ENCODE measurements around the gene DUSP1. TPM values are rescaled to one million over a fixed set of nuclear protein-coding genes. Genes with fewer than 3 reads are reported as not detected.

Gene DUSP1
- total and polyA plus RNA-seq, 2 of the 4 experiments (the other 2 are of a cell fraction) = 304 to 467 TPM

DNA sequence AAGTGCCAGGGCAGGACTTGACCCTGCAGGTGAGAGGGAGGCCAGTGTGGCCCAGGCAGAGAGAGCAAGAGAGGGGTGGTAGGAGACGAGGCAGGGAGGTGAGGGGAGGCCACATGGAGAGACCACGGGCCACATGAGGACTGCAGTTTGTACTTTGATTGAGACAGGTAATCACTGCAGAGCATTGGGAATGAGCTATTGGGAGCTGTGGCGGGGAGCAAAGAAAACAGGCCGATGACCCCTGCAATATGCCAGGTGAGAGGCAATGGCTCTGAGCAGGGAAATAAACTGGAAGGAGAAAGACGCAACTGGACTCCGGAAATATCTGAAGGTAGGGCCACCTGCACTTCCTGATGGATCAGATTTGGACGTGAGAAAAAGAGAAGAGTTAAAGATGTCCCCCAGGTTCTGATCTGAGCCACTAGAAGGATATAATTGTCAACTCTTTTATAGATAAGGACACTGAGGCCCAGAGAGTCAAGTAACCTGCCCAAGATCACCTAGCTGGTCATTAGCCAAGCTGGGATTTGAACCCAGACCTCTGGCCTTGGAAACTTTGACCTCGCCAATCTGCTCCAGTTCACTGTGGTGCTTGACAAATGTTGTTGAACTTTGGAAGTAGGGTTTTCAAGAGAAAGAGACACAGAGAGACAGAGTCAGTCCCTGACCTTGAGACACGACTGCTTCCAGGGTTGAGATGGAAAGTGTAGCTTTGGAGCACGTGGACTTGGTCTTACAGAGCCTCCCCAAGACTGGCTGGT, 42.3 kb downstream of the DUSP1 start:
- H4K91ac ChIP-seq (ENCODE audit: insufficient read depth, low read depth, low read length) = no peak overlapping the region
- dilution Hi-C loops (cut with HindIII; ENCODE audit: low sequenced_read_pairs, unreplicated experiment) (no loop called here), in situ Hi-C loops (cut with MboI; ENCODE audit: low sequenced_read_pairs) (no loop called here), intact Hi-C loops (cut with micrococcal nuclease) (no loop called here)
- 0 out of 2 replicates have a peak, but pooled peaks cover 9% of the 10 kb centered on the region for H3K9me1 ChIP-seq (ENCODE audit: insufficient read depth, low read length)
- H3K23ac ChIP-seq (ENCODE audit: low read depth, low read length) = no peak overlapping the region
- H3K27ac ChIP-seq (ENCODE audit: insufficient read depth, low read length) = no peak overlapping the region
- H4K20me1 ChIP-seq (ENCODE audit: insufficient read depth, low read length) = no peaks in the 10 kb centered on the region
- no peak overlapping the region for H3K4ac ChIP-seq (ENCODE audit: low read depth, low read length)
- H3K4me1 ChIP-seq (ENCODE audit: control insufficient read depth, insufficient read depth, low read length) = peaks cover 7% of the 10 kb centered on the region
- no peak overlapping the region for H3K18ac ChIP-seq (ENCODE audit: low read depth, low read length)
- H3K9me3 ChIP-seq (ENCODE audit: control insufficient read depth, insufficient read depth, low read length) = no peaks in the 10 kb centered on the region
- H3K9ac ChIP-seq (ENCODE audit: low read depth, low read length) = no peak overlapping the region
- peak overlapping the region; percentile 48 for H2AK5ac ChIP-seq (ENCODE audit: low read depth, low read length)
- CTCF ChIA-PET = interaction anchor here (1.4 kb wide), 1 partner anchor 14 kb away, joined by 3 read pairs; no protein-coding TSS in a partner anchor
- peak overlapping the region; percentile 27 for H2AFZ ChIP-seq (replicated peaks; ENCODE audit: low read length, poor library complexity)
- TF ChIP-seq BHLHE40 (IDR thresholded peaks at IDR 0.05; ENCODE audit: low read depth, low read length) (no peak), RCOR1 (IDR thresholded peaks at IDR 0.05; ENCODE audit: insufficient replicate concordance, low read length) (no peak), NFE2L2 (IDR thresholded peaks at IDR 0.05; ENCODE audit: low read depth, low read length) (no peak), CHD1 (IDR thresholded peaks at IDR 0.05; ENCODE audit: low read depth, low read length) (no peak), MAFK (IDR thresholded peaks at IDR 0.05; ENCODE audit: low read depth, low read length) (no peak), MXI1 (IDR thresholded peaks at IDR 0.05; ENCODE audit: borderline replicate concordance, low read depth, low read length) (no peak)
- TF ChIP-seq, protein P1, sequence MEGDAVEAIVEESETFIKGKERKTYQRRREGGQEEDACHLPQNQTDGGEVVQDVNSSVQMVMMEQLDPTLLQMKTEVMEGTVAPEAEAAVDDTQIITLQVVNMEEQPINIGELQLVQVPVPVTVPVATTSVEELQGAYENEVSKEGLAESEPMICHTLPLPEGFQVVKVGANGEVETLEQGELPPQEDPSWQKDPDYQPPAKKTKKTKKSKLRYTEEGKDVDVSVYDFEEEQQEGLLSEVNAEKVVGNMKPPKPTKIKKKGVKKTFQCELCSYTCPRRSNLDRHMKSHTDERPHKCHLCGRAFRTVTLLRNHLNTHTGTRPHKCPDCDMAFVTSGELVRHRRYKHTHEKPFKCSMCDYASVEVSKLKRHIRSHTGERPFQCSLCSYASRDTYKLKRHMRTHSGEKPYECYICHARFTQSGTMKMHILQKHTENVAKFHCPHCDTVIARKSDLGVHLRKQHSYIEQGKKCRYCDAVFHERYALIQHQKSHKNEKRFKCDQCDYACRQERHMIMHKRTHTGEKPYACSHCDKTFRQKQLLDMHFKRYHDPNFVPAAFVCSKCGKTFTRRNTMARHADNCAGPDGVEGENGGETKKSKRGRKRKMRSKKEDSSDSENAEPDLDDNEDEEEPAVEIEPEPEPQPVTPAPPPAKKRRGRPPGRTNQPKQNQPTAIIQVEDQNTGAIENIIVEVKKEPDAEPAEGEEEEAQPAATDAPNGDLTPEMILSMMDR (conservative IDR thresholded peaks at IDR 0.05; ENCODE audit: low read depth, low read length) = no peak
- 91% methylated on average over 6 of the region's 10 CpGs; no CpG with 5 or more reads in 1 of the 2 experiments for WGBS, 2 experiments (ENCODE audit: extremely low coverage in 2 of 2, insufficient read length in 1 of 2)
- H3K4me2 ChIP-seq (ENCODE audit: low read depth, low read length) = no peak overlapping the region
- H2BK15ac ChIP-seq (ENCODE audit: low read depth, low read length) = no peak overlapping the region
- no peak overlapping the region for H4K8ac ChIP-seq (ENCODE audit: low read depth in 2 of 2, low read length in 2 of 2)
- BruUV-seq (replicated peaks) = no TSS peak
- H4K5ac ChIP-seq (ENCODE audit: low read depth, low read length) = no peak overlapping the region
- H2BK5ac ChIP-seq (ENCODE audit: low read depth, low read length, poor library complexity, severe bottlenecking) = no peak overlapping the region
- POLR2A ChIA-PET (ENCODE audit: unreplicated experiment) = no interaction called here
- H3K4me3 ChIP-seq (ENCODE audit: insufficient read depth, low read depth, low read length) = no peak overlapping the region
- H3K79me1 ChIP-seq (ENCODE audit: low read depth in 1 of 2, low read length in 2 of 2) = no peaks in the 10 kb centered on the region
- H2AK9ac ChIP-seq (replicated peaks; ENCODE audit: low read depth, low read length, poor library complexity) = no peak overlapping the region
- peaks cover 5% of the 10 kb centered on the region; the same call in 1 of the 2 replicates for H3K27me3 ChIP-seq (ENCODE audit: control insufficient read depth, insufficient read depth, low read length)
- H3K14ac ChIP-seq (replicated peaks; ENCODE audit: low read depth, low read length) = no peak overlapping the region
- no peak for DNase-seq
- no peak overlapping the region for H3K56ac ChIP-seq (ENCODE audit: extremely low read depth, insufficient read depth, low read length)
- ATAC-seq (ENCODE audit: low read depth) = no peak
- H2BK120ac ChIP-seq (ENCODE audit: low read depth, low read length) = no peak overlapping the region
- H3K36me3 ChIP-seq (ENCODE audit: control insufficient read depth, insufficient read depth, low read length) = no peaks in the 10 kb centered on the region
- H2BK20ac ChIP-seq (ENCODE audit: low read depth, low read length) = no peak overlapping the region
